Activated CD4-positive, CD25-positive, alpha-beta regulatory T cell (primary cell): Measurements from ENCODE around the gene PPM1J.

Experiments used
- DNase-seq, 4 experiments: peaks; one replicate each; lab custom pipeline; 2025; lab: John Stamatoyannopoulos, UW

The PPM1J gene

GRCh38 chr1:112687785-112688496, 27.2 kb downstream of the PPM1J start:
- DNase-seq: no peak

DNA sequence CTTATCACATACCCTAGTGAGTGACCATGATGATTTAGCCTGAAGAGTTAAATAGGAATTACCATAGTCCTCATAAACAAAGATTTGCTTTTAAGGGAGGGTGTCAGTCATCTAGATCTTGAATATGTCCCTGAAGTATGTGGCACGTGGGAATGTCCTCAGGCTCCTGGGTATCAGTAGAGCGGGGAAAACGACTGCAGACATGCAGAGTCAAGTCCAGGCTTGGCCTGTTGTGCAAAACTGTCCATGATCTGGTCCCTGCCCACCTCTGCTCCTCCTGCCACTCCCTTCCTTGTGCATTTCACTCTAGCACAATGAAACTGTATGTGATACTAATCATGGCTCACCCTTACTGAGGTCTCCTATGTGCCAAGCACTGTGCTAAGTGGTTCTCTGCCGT, 27.8 kb downstream of the PPM1J start:
- no peak for DNase-seq

DNA sequence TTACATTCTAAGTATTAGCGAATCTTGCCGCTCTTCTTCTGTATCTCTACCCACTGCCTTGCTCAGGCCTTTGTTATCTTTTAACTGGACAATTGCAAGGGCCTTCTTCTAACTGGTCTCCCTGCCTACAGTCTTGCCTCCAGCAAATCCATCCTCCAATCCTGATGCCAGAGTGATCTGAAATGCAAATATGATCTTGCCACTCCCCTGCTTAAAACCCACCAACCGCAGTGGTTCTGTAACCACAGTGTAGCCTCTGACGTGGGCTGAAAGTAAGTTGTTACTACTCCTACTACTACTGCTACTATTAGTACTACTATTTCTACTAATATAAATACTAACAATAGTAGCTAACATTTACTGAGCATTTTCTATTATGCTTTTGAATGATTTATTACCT, 28.3 kb downstream of the PPM1J start:
- no peak for DNase-seq

GRCh38 chr1:112686417-112686816, 28.7 kb downstream of the PPM1J start:
- DNase-seq: no peak

DNA sequence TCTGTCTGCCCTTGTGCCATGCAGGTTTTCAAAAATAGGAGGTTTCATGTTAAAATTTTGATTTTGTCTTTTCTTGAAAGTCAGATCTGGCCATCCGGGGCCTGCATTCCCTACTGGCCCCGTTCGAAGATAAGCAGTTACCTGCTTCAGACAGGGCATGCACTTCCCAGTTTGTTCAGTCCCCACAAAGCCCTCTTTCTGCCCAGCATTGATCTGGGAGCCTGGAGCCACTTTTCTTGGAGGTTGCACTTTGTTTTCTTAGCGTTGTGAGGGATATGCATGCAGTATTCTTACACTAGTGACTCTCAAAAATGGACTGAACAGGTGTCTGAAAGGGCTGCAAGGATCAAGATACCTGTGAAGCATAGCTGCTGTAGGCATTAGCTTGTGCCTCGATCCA, 29.2 kb downstream of the PPM1J start:
- DNase-seq: no peak

GRCh38 chr1:112678605-112679004, 36.5 kb downstream of the PPM1J start:
- DNase-seq: no peak

DNA sequence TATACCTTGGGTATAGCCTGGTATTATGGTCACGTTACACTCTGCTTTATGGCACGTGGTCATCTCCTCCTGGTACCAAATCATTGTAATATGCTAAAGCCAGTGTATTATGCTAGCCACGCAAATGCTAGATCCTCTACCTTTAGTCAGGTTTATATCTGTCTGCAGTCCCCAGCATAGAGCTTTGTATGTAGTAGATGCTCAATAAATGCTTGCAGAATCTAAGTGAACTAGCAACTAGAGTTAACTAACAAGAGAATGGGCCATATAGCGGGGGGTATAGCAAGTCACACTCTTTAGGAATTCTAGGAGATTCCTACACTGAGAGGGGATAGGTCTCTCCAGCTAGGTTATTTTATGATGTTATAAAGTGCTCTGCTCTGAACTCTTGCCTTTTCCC, 37.6 kb downstream of the PPM1J start:
- no peak for DNase-seq

DNA sequence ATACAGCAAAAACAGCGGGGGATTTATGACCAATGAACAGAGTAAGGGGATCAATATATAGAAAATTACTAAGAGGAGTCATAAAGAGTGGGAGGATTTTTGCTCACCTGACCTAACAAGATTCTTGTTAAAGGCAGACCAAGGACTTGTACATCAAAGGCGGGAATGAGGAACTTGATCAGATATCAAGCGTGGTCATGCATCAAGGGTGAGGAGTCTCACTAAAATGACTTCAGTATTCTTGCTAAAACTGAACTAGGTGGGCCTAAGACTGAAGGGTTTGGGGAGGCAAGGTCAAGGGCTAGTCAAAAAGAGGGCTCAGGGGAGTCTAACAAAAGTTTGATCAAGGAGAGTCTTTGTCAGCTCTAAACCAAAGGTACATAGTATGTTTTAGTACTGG, 38.6 kb downstream of the PPM1J start:
- DNase-seq: no peak

- no peak for DNase-seq
Observed at GRCh38 chr1:112675728-112676381, 39.3 kb downstream of the PPM1J start.

DNA sequence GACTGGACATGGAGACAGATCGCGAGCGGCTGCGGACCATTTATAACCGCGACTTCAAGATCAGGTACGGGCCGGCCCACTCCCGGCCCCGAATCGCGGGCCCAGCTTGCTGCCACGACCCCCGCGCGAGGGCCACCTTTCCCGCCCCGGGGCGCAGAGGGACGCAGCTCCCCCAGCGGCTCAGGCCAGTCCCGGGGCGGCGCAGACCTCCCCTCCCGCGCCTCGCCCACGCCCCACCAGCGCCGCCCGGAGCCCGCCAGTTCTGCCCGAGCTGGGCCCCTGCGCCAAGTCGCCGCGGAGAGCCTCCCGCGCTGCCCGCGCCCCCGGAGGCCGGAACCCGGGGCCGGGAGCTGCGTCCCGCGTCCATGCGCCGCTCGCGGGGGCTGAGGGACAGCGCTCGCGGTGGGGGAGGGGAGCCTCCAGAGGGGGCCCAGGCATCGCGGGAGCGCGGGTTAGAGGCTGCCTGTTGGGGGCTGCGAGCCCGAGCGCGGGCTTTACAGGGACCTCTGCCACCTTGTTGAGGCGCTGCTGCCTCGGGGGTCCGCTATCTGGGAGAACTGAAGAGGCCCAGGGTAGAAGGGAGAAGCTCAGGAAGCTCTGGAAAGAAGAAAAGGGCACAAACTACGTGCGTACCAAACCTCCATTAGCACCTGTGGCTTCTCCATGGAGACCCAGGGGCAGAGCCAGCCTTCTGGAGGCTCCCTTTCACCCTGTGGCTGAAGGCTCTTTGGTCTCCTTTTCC, 40.0 kb downstream of the PPM1J start:
- peak; percentile 13 to 31 (median 20) for DNase-seq

DNA sequence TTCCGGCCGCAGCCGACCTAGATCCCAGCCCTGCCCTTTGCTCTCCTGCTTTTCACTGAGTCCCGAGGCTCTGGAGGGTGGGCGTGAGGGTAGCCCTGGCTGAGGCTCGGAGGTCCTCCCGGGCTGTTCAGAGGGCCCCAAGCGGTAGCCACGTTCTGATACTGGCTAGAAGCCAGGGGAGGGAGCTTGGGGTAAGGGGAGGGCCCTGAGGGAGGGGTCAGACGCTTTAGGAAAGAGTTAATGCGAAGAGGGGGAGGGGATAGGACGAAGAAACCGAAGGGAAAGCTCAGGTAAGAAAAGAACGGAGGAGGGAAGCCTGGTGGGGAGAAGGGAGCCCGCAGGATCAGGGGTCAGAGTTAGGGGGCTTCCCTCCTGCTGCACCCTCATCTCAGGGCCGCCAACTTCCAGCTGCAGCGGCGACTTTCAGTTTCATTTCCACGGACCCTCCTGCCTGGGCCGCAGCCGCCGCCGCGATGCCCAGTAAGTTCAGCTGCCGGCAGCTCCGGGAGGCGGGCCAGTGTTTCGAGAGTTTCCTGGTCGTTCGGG, 40.6 kb downstream of the PPM1J start, which contains the start of gene MOV10:
Gene MOV10 (plus strand): TSS at position 220 of the 546 bp plus-strand sequence. CDS start 254 bp downstream, at position 474.
- peak; percentile 22 to 31 (median 24) for DNase-seq

DNA sequence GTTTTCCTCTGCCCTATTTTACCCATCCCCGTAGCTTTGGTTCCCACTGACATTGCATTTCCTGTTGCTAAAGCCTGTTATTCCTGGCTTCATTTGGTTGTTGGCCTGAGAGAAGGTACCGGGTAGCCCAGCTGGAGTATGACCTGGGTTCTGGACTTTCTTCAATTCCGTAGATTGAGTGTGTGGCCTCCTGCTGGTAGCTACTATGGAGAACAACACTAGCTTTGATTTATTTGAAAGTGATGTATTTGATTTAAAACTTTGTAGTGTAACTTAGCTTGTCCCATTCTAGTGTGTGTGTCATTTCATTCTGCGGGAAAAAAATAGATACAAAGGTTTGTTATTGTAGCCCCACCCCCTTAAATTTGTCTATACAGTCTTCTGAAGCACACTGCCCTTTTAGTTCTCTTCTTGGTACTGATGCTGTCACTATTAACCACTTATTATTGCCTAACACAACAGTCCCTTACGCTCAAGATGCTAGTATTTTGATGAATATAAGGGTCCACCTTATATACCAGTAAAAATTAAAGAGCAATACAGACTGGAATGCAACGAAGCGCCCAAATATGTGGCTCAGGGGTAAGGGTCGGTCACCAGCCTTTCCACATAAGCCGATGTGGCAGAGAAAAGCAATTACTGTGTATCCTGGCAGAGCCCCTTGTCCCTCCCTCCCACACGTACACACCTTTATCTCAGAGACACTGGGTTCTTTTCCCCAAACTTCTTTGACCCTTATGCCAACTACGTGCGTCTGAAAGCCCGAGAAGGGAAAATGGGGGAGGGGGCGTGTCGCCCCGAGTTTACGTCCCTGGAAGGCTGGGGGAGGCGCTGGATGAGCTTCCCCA, 41.3 kb downstream of the PPM1J start:
- DNase-seq: no peak

- no peak for DNase-seq
Observed at GRCh38 chr1:112672842-112673241, 42.3 kb downstream of the PPM1J start.

- no peak for DNase-seq
Observed at GRCh38 chr1:112672009-112672408, 43.1 kb downstream of the PPM1J start.

- DNase-seq: no peak
Observed at GRCh38 chr1:112666946-112667345, 48.2 kb downstream of the PPM1J start.

GRCh38 chr1:112665857-112666256, 49.3 kb downstream of the PPM1J start:
- DNase-seq: no peak
